AG10803 (cell line): ENCODE results near the gene FNDC1.

Source experiments
- DNase-seq: peaks from one replicate; pipeline ENCODE4 v3.0.0; 2010; ENCODE audit warnings: low read depth
- H3K4me3 ChIP-seq: 2 replicates; pipeline ENCODE4 v1.5.1; 2011; ENCODE audit warnings: mild to moderate bottlenecking, low read length, control low read depth
- CTCF ChIP-seq: conservative IDR thresholded peaks from 2 replicates; pipeline ENCODE4 v1.5.1; 2011; ENCODE audit warnings: mild to moderate bottlenecking, low read length, control low read depth, inconsistent platforms

Gene FNDC1

GRCh38 chr6:159142531-159142930 is 26.7 kb upstream of the FNDC1 start:
- TF ChIP-seq CTCF = no peak
- no peak overlapping the region for H3K4me3 ChIP-seq
- no peak for DNase-seq

DNA sequence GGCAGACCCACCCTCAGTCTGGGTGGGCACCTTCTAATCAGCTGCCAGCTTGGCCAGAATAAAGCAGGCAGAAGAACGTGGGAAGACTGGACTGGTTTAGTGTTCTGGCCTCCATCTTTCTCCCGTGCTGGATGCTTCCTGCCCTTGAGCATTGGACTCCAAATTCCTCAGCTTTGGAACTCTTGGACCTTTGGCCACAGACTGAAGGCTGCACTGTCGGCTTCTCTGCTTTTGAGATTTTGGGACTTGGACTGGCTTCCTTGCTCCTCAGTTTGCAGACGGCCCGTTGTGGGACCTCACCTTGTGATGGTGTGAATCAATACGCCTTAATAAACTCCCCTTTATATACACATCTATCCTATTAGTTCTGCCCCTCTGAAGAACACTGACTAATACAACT is 20.6 kb upstream of the FNDC1 start:
- no peak for DNase-seq
- H3K4me3 ChIP-seq = no peak overlapping the region
- TF ChIP-seq CTCF = no peak

GRCh38 chr6:159149641-159150040 is 19.6 kb upstream of the FNDC1 start:
- H3K4me3 ChIP-seq = no peak overlapping the region
- DNase-seq = peak; percentile 91
- TF ChIP-seq CTCF = no peak

DNA sequence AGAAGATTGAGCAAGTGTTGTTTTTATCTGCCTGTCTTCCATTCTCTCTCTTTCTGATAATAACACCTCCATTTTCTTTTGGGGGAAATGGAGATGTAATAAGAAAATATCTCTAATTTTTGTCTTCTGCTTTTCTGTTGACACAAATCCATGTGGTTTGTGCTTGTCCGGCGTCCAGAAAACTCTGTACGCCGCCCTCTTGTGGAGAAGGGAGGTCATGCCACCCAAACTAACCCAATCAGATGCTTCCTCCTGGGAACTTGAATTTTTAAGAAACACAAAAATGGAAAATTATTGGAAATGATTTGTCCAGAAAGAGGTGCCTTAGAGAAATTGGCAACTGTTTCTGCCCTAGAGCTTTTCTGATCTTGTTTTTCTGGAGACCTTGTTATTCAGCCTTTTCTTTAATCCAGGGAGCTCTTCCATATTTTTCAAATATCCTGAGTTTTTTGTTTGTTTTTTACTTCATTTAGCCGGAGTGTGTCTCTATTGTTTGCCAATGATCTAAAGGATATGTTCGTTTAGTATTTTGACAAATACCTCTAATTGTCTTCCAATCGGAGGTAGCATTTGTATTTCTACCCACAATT is 17.8 kb upstream of the FNDC1 start:
- peak; percentile 86 for TF ChIP-seq CTCF
- DNase-seq = peak; percentile 64

GRCh38 chr6:159152041-159152440 is 17.2 kb upstream of the FNDC1 start:
- TF ChIP-seq CTCF = no peak
- no peak overlapping the region for H3K4me3 ChIP-seq

More for the DNA sequence above, 17.8 kb upstream of the FNDC1 start:
- H3K4me3 ChIP-seq = no peak overlapping the region

DNA sequence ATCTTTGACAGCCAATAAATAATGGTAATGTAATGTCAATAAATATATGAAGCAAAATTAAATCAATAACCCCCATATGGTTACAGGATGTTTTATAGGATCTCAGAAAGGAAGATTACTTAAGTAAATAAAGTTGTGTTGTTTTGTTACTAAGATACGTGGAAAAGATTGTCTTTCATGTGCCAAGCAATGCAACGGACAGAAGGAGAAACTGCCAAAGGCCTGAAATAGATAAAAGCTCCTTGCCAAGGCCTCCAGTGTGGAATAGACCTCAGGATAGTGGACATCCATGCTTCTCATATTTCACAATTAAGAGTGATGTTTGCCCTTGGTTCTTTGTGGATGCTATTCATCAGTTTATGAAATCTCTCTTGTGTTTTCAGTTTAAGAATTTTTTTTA is 16.4 kb upstream of the FNDC1 start:
- no peak for DNase-seq
- H3K4me3 ChIP-seq = no peak overlapping the region
- TF ChIP-seq CTCF = no peak

More at GRCh38 chr6:159152041-159152440, 17.2 kb upstream of the FNDC1 start:
- DNase-seq = peak; percentile 59

GRCh38 chr6:159155679-159156078 is 13.5 kb upstream of the FNDC1 start:
- DNase-seq = no peak
- no peak overlapping the region for H3K4me3 ChIP-seq
- no peak for TF ChIP-seq CTCF
